ENCODE results near the gene KLHL17. TPM values are rescaled to one million over a fixed set of nuclear protein-coding genes. Genes with fewer than 3 reads are reported as not detected.

The KLHL17 gene
- total and polyA plus RNA-seq, 10 of the 15 experiments (the other 5 are each of a cell fraction or from before 2014, with no cell fraction given), result 0.03 to 30.6 (median 5.3) TPM

DNA sequence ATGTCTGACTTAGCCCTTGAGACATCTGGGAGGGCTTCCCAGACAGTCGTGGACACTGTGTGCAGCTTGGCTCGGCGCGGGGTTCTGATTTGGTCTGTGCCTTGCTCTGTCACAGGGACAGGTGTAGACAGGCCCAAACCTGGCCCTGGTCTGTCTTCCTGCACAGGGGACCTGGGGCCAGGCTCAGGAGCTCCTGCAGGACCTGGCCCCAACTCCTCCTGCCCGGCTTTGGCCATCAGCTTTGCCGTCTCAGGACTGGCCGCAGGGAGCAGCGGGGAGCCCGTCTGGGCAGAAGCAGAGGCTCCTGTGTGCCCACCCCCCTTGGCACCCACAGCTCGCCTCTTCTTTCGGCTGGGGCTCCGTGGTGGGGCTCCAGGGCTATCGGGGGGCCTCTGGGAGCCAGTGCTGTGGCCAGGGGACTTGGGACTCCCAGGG, 19.8 kb downstream of the KLHL17 start:
- Histone ChIP-seq H3K36me3 (ENCODE audit: control insufficient read depth in 2 of 2, insufficient read depth in 2 of 2, low read length in 1 of 2) (no peaks in the 10 kb centered on the region), H3K27ac (ENCODE audit: control insufficient read depth, insufficient read depth) (no peak overlapping the region), H3K9me3 (replicated peaks; ENCODE audit: control insufficient read depth, insufficient read depth, low read length) (no peaks in the 10 kb centered on the region; the same call in 2 of the 3 replicates), H3K4me1 (ENCODE audit: control insufficient read depth, insufficient read depth, low read length) (no peaks in the 10 kb centered on the region), H3K79me2 (ENCODE audit: control insufficient read depth, insufficient read depth, low read length) (no peaks in the 10 kb centered on the region), H3K9ac (ENCODE audit: control insufficient read depth, insufficient read depth, low read length) (no peak overlapping the region), H2AFZ (ENCODE audit: control insufficient read depth, low read depth, low read length) (no peak overlapping the region), H3K4me2 (ENCODE audit: control insufficient read depth, insufficient read depth) (no peak overlapping the region), H3K4me3 (no peak overlapping the region), H4K20me1 (ENCODE audit: control insufficient read depth, insufficient read depth) (no peaks in the 10 kb centered on the region), H3K27me3 (replicated peaks in 1 of 2; ENCODE audit: control insufficient read depth in 2 of 2, insufficient read depth in 2 of 2, low read length in 1 of 2) (no peaks in the 10 kb centered on the region)
- in situ Hi-C loops (cut with MboI), result loop anchor here (5.0 kb wide), 1 partner anchor 82 kb away; no protein-coding TSS in a partner anchor
- no peak for FAIRE-seq
- 60% methylated on average over 13 of the region's 13 CpGs for WGBS (ENCODE audit: insufficient coverage, insufficient replicate concordance, low lambda C conversion rate, missing lambda C conversion rate)
- no peak for DNase-seq (ENCODE audit: low read depth, low spot score)
- no TSS peak for BruUV-seq (replicated peaks)
- no peak for ATAC-seq
- ChIA-PET POLR2A (interaction anchor here (0.6 kb wide), 1 partner anchor 176 kb away, joined by 4 read pairs; no protein-coding TSS in a partner anchor), SMC1A (ENCODE audit: uncharacterized antibody, unreplicated experiment) (no interaction called here), RAD21 (ENCODE audit: unreplicated experiment) (interaction anchor here (1.1 kb wide), 1 partner anchor 53 kb away, joined by 3 read pairs; no protein-coding TSS in a partner anchor), CTCF (interaction anchor here (1.6 to 8.0 kb wide), 3 partner anchors 13 to 84 kb away, joined by 6 to 56 read pairs (median 12); no protein-coding TSS in a partner anchor)
- no peak for TF ChIP-seq CREB1 (IDR thresholded peaks at IDR 0.05; ENCODE audit: low read depth)
- TF ChIP-seq, protein P1, sequence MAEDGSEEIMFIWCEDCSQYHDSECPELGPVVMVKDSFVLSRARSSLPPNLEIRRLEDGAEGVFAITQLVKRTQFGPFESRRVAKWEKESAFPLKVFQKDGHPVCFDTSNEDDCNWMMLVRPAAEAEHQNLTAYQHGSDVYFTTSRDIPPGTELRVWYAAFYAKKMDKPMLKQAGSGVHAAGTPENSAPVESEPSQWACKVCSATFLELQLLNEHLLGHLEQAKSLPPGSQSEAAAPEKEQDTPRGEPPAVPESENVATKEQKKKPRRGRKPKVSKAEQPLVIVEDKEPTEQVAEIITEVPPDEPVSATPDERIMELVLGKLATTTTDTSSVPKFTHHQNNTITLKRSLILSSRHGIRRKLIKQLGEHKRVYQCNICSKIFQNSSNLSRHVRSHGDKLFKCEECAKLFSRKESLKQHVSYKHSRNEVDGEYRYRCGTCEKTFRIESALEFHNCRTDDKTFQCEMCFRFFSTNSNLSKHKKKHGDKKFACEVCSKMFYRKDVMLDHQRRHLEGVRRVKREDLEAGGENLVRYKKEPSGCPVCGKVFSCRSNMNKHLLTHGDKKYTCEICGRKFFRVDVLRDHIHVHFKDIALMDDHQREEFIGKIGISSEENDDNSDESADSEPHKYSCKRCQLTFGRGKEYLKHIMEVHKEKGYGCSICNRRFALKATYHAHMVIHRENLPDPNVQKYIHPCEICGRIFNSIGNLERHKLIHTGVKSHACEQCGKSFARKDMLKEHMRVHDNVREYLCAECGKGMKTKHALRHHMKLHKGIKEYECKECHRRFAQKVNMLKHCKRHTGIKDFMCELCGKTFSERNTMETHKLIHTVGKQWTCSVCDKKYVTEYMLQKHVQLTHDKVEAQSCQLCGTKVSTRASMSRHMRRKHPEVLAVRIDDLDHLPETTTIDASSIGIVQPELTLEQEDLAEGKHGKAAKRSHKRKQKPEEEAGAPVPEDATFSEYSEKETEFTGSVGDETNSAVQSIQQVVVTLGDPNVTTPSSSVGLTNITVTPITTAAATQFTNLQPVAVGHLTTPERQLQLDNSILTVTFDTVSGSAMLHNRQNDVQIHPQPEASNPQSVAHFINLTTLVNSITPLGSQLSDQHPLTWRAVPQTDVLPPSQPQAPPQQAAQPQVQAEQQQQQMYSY (CRISPR knock-in tag; IDR thresholded peaks at IDR 0.05), result no peak
- no peak for TF ChIP-seq HDGF (IDR thresholded peaks at IDR 0.05)
- TF ChIP-seq SPI1 (IDR thresholded peaks at IDR 0.05; ENCODE audit: borderline replicate concordance, insufficient read depth, low read depth, low read length), result no peak
- no peak for TF ChIP-seq ZBED1 (IDR thresholded peaks at IDR 0.05; ENCODE audit: borderline replicate concordance)
- TF ChIP-seq GABPA (IDR thresholded peaks at IDR 0.05; ENCODE audit: low read depth), result no peak
- intact Hi-C loops (cut with micrococcal nuclease; ENCODE audit: unreplicated experiment), result no loop called here
